H9 (cell line): ENCODE measurements around the gene HS3ST6. TPM values are rescaled to one million over a fixed set of nuclear protein-coding genes. Genes with fewer than 3 reads are reported as not detected.

ENCODE experiments used
- DNase-seq: peaks from one replicate; pipeline ENCODE4 v3.0.0-alpha.2; 2017
- H2AFZ ChIP-seq: one replicate; pipeline ENCODE4 v1.6.1; 2013; ENCODE audit warnings: mild to moderate bottlenecking, low read length, control low read depth, moderate library complexity
- H2AK5ac ChIP-seq: 2 replicates; pipeline ENCODE4 v1.6.1; 2013; ENCODE audit warnings: low read length, control low read depth, mixed read lengths; ENCODE audit not compliant: insufficient read length
- H2BK120ac ChIP-seq: one replicate; pipeline ENCODE4 v1.6.1; 2013; ENCODE audit warnings: low read depth, mild to moderate bottlenecking, low read length, control low read depth, inconsistent platforms; ENCODE audit not compliant: poor library complexity, severe bottlenecking
- H2BK12ac ChIP-seq: 2 replicates; pipeline ENCODE4 v1.6.1; 2013; ENCODE audit warnings: low read length, control low read depth, mixed read lengths, low read depth; ENCODE audit not compliant: insufficient read length
- H2BK15ac ChIP-seq: 2 replicates; pipeline ENCODE4 v1.6.1; 2013; ENCODE audit warnings: low read depth, low read length, control low read depth
- H2BK20ac ChIP-seq: one replicate; pipeline ENCODE4 v1.6.1; 2013; ENCODE audit warnings: low read depth, mild to moderate bottlenecking, low read length, control low read depth, inconsistent platforms; ENCODE audit not compliant: poor library complexity, severe bottlenecking
- H2BK5ac ChIP-seq: 2 replicates; pipeline ENCODE4 v1.6.1; 2013; ENCODE audit warnings: low read length, control low read depth, mixed read lengths; ENCODE audit not compliant: insufficient read length
- H3K14ac ChIP-seq: 2 replicates; pipeline ENCODE4 v1.6.1; 2013; ENCODE audit warnings: low read length, control low read depth; ENCODE audit not compliant: insufficient read depth
- H3K18ac ChIP-seq: 2 replicates; pipeline ENCODE4 v1.6.1; 2013; ENCODE audit warnings: low read depth, mild to moderate bottlenecking, mixed read lengths, low read length, control low read depth; ENCODE audit not compliant: insufficient read length
- H3K23ac ChIP-seq: 2 replicates; pipeline ENCODE4 v1.6.1; 2013; ENCODE audit warnings: low read length, control low read depth, mixed read lengths, low read depth; ENCODE audit not compliant: insufficient read length
- H3K23me2 ChIP-seq: 2 replicates; pipeline ENCODE4 v1.6.1; 2013; ENCODE audit warnings: low read depth, mild to moderate bottlenecking, mixed read lengths, low read length, control low read depth; ENCODE audit not compliant: insufficient read length, poor library complexity, severe bottlenecking
- H3K27ac ChIP-seq: 2 replicates; pipeline ENCODE4 v1.5.1; 2013; ENCODE audit warnings: low read length, control low read depth, mixed read lengths, low read depth; ENCODE audit not compliant: insufficient read length
- H3K27me3 ChIP-seq: 2 replicates; pipeline ENCODE4 v1.6.1; 2013; ENCODE audit warnings: low read length, control low read depth, inconsistent platforms; ENCODE audit not compliant: insufficient read depth
- H3K4ac ChIP-seq: 2 replicates; pipeline ENCODE4 v1.6.1; 2013; ENCODE audit warnings: low read depth, mild to moderate bottlenecking, control low read depth, inconsistent platforms, low read length, moderate library complexity
- H3K4me1 ChIP-seq: 2 replicates; pipeline ENCODE4 v1.6.1; 2013; ENCODE audit warnings: low read length, control low read depth, inconsistent platforms; ENCODE audit not compliant: insufficient read depth
- H3K4me2 ChIP-seq: 2 replicates; pipeline ENCODE4 v1.6.1; 2013; ENCODE audit warnings: low read length, control low read depth, mixed read lengths; ENCODE audit not compliant: insufficient read length, insufficient read depth
- H3K56ac ChIP-seq: 2 replicates; pipeline ENCODE4 v1.6.1; 2013; ENCODE audit warnings: low read depth, mild to moderate bottlenecking, mixed read lengths, low read length, control low read depth; ENCODE audit not compliant: insufficient read length
- H3K79me1 ChIP-seq: 2 replicates; pipeline ENCODE4 v1.6.1; 2013; ENCODE audit warnings: low read depth, mild to moderate bottlenecking, moderate library complexity, low read length, control low read depth, inconsistent platforms; ENCODE audit not compliant: insufficient read depth, poor library complexity, severe bottlenecking
- H3K79me2 ChIP-seq: 2 replicates; pipeline ENCODE4 v1.6.1; 2013; ENCODE audit warnings: low read length, control low read depth, inconsistent platforms; ENCODE audit not compliant: insufficient read depth
- H3K9ac ChIP-seq: 2 replicates; pipeline ENCODE4 v1.6.1; 2013; ENCODE audit warnings: low read length, control low read depth, mixed read lengths; ENCODE audit not compliant: insufficient read length; ENCODE audit errors: extremely low read depth
- H3K9me3 ChIP-seq: one replicate; pipeline ENCODE4 v1.6.1; 2013; ENCODE audit warnings: low read depth, low read length, inconsistent platforms; ENCODE audit not compliant: control insufficient read depth
- H3T11ph ChIP-seq: one replicate; pipeline ENCODE4 v1.6.1; 2013; ENCODE audit warnings: mild to moderate bottlenecking, low read length, control low read depth, inconsistent platforms
- H4K20me1 ChIP-seq: one replicate; pipeline ENCODE4 v1.6.1; 2013; ENCODE audit not compliant: control insufficient read depth, insufficient read length, insufficient read depth
- H4K5ac ChIP-seq: 2 replicates; pipeline ENCODE4 v1.6.1; 2013; ENCODE audit warnings: low read depth, mild to moderate bottlenecking, mixed read lengths, low read length, control low read depth; ENCODE audit not compliant: insufficient read length
- H4K8ac ChIP-seq: replicated peaks from 2 replicates; pipeline ENCODE4 v1.6.1; 2013; ENCODE audit warnings: low read length, control low read depth, mixed read lengths, low read depth; ENCODE audit not compliant: insufficient read length
- H4K91ac ChIP-seq: 2 replicates; pipeline ENCODE4 v1.6.1; 2013; ENCODE audit warnings: low read depth, mild to moderate bottlenecking, moderate library complexity, mixed read lengths, low read length, control low read depth; ENCODE audit not compliant: insufficient read length
- H3K27ac Mint-ChIP-seq, 3 experiments: 2 replicates in 2 of 3; 3 replicates in 1 of 3; pipeline ENCODE4 v1.8.0; 2020 to 2021; ENCODE audit warnings: mixed read lengths in 3 of 3, mild to moderate bottlenecking in 1 of 3, moderate library complexity in 1 of 3
- H3K27me3 Mint-ChIP-seq: 2 replicates; pipeline ENCODE4 v1.8.0; 2021; ENCODE audit warnings: low read depth, mild to moderate bottlenecking, moderate library complexity, mixed read lengths
- H3K36me3 Mint-ChIP-seq, 3 experiments: 2 replicates in 2 of 3; 3 replicates in 1 of 3; pipeline ENCODE4 v1.8.0; 2020 to 2021; ENCODE audit warnings: low read depth in 3 of 3, mixed read lengths in 3 of 3; ENCODE audit not compliant: insufficient read depth in 1 of 3
- H3K4me1 Mint-ChIP-seq, 2 experiments: 2 replicates each; pipeline ENCODE4 v1.8.0; 2020; ENCODE audit warnings: mixed read lengths in 2 of 2
- H3K4me3 Mint-ChIP-seq, 2 experiments: 2 replicates in 1 of 2; 3 replicates in 1 of 2; pipeline ENCODE4 v1.8.0; 2020 to 2021; ENCODE audit warnings: mild to moderate bottlenecking in 2 of 2, mixed read lengths in 2 of 2, moderate library complexity in 1 of 2
- H3K9me3 Mint-ChIP-seq, 2 experiments: 2 replicates in 1 of 2; 3 replicates in 1 of 2; pipeline ENCODE4 v1.8.0; 2020; ENCODE audit warnings: mild to moderate bottlenecking in 2 of 2, mixed read lengths in 2 of 2, moderate library complexity in 1 of 2
- WGBS: extraction: QIAGEN DNeasy Blood & Tissue Kit; methylation state at CpG from one replicate; pipeline ENCODE4 v1.1.7; 2013; ENCODE audit warnings: missing lambda C conversion rate, low lambda C conversion rate, mixed read lengths; ENCODE audit not compliant: insufficient read length; ENCODE audit errors: extremely low coverage; 5-methylcytosine and 5-hydroxymethylcytosine counted together
- total RNA-seq: library from RNA; stranded (reverse); gene quantifications from 2 replicates; pipeline ENCODE4 v1.2.1, GENCODE V29; 2021
- TF ChIP-seq, protein P1 (sequence below): fragments of 200-600 bp; sonication (generic); conservative IDR thresholded peaks from 3 replicates; pipeline ENCODE4 v1.8.0; 2021; ENCODE audit warnings: antibody characterized with exemption, mild to moderate bottlenecking

The HS3ST6 gene
- total RNA-seq, 1 experiment from 2014 or later: not detected

DNA sequence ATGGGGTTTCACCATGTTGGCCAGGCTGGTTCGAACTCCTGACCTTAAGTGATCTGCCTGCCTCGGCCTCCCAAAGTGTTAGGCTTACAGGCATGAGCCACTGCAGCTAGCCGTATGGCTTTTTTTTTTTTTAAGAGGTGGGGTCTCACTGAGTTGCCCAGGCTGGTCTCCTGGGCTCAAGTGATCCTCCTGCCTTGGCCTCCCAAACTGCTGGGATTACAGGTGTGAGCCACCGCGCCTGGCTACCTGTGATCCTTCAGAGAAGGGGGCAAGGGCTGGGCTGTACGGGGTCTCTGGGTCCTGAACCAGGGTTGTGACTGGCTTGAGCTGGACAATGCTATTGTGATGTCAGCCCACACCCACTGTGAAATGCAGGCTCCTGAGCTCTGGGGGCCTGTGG is 48.2 kb upstream of the HS3ST6 start, which contains the start of gene RNF151:
Gene RNF151, plus strand, starts transcription at position 397 of the 400 bp plus-strand sequence. CDS start 26 bp downstream, outside the sequence.
- Histone ChIP-seq H3K23ac (no peak within 1 kb of the TSS), H3K18ac (no peak within 1 kb of the TSS), H3K4me2 (peak within 1 kb of the TSS; percentile 97), H4K91ac (no peak within 1 kb of the TSS), H2BK15ac (no peak within 1 kb of the TSS), H4K20me1 (no peaks in the 10 kb centered on the region), H3K4me1 (no peaks in the 10 kb centered on the region), H3K79me2 (peaks cover 18% of the 10 kb centered on the region), H3K27me3 (no peaks in the 10 kb centered on the region), H2AK5ac (no peak within 1 kb of the TSS), H2AFZ (no peak within 1 kb of the TSS), H3K4ac (no peak within 1 kb of the TSS), H3K14ac (no peak within 1 kb of the TSS), H3T11ph (no peak within 1 kb of the TSS), H3K27ac (no peak within 1 kb of the TSS), H3K56ac (no peak within 1 kb of the TSS), H2BK12ac (no peak within 1 kb of the TSS), H2BK5ac (no peak within 1 kb of the TSS), H3K79me1 (no peaks in the 10 kb centered on the region), H4K8ac (no peak within 1 kb of the TSS), H3K9me3 (no peaks in the 10 kb centered on the region), H2BK120ac (no peak within 1 kb of the TSS), H4K5ac (no peak within 1 kb of the TSS), H3K9ac (peak within 1 kb of the TSS; percentile 88), H2BK20ac (no peak within 1 kb of the TSS), H3K23me2 (peaks cover 14% of the 10 kb centered on the region)
- H3K9me3 Mint-ChIP-seq: peaks cover 0 to 3% of the 10 kb centered on the region in 2 experiments; a peak in 3 of 5 replicates
- peaks cover 2% of the 10 kb centered on the region for H3K27me3 Mint-ChIP-seq
- no peak for DNase-seq
- peak within 1 kb of the TSS; percentile 95 to 97 for H3K4me3 Mint-ChIP-seq
- peaks cover 27 to 30% (median 28%) of the 10 kb centered on the region in 3 experiments for H3K36me3 Mint-ChIP-seq
- TF ChIP-seq, protein P1, sequence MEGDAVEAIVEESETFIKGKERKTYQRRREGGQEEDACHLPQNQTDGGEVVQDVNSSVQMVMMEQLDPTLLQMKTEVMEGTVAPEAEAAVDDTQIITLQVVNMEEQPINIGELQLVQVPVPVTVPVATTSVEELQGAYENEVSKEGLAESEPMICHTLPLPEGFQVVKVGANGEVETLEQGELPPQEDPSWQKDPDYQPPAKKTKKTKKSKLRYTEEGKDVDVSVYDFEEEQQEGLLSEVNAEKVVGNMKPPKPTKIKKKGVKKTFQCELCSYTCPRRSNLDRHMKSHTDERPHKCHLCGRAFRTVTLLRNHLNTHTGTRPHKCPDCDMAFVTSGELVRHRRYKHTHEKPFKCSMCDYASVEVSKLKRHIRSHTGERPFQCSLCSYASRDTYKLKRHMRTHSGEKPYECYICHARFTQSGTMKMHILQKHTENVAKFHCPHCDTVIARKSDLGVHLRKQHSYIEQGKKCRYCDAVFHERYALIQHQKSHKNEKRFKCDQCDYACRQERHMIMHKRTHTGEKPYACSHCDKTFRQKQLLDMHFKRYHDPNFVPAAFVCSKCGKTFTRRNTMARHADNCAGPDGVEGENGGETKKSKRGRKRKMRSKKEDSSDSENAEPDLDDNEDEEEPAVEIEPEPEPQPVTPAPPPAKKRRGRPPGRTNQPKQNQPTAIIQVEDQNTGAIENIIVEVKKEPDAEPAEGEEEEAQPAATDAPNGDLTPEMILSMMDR: no peak
- peaks cover 19 to 38% of the 10 kb centered on the region in 2 experiments for H3K4me1 Mint-ChIP-seq
- peak within 1 kb of the TSS in 2 of 3 experiments; percentile 88 to 97; a peak in 2 of 7 replicates for H3K27ac Mint-ChIP-seq
- no CpG with 5 or more reads among the region's 6 CpGs for WGBS
